Transverse colon (tissue), 4 donors: ENCODE results near the gene CGREF1. TPM values are rescaled to one million over a fixed set of nuclear protein-coding genes. Genes with fewer than 3 reads are reported as not detected.

ENCODE experiments used
- DNase-seq: peaks from one replicate; pipeline ENCODE4 v3.0.0-alpha.2; 2019
- H3K27ac ChIP-seq, 4 donors: fragments of 200-600 bp; sonication (generic); 2 replicates each; pipeline ENCODE4 v1.5.1; 2016 to 2018; ENCODE audit warnings: inconsistent platforms in 4 of 4
- H3K27me3 ChIP-seq: fragments of 200-600 bp; sonication (generic); 2 replicates; pipeline ENCODE4 v1.5.1; 2017; ENCODE audit warnings: inconsistent platforms
- H3K36me3 ChIP-seq, 4 donors: fragments of 200-600 bp; sonication (generic); 2 replicates each; pipeline ENCODE4 v1.5.1; 2017 to 2019; ENCODE audit warnings: inconsistent platforms in 4 of 4
- H3K4me1 ChIP-seq, 4 donors: fragments of 200-600 bp; sonication (generic); 2 replicates each; pipeline ENCODE4 v1.5.1; 2017 to 2020; ENCODE audit warnings: inconsistent platforms in 4 of 4
- H3K4me3 ChIP-seq, 4 donors: fragments of 200-600 bp; sonication (generic); 1 replicate in 1 of 4; 2 replicates in 3 of 4; pipeline versions ENCODE4 v1.5.1 to v1.6.1; 2017 to 2019; ENCODE audit warnings: inconsistent platforms in 4 of 4
- H3K9me3 ChIP-seq, 2 donors: fragments of 200-600 bp; sonication (generic); 2 replicates each; pipeline ENCODE4 v1.5.1; 2017 to 2019; ENCODE audit warnings: inconsistent platforms in 2 of 2
- EP300 ChIP-seq: sonication (generic); formaldehyde crosslinking; IDR thresholded peaks from one replicate; pipeline ENCODE4 v1.6.1; 2017; ENCODE audit warnings: antibody characterized with exemption, low read depth
- POLR2A ChIP-seq: fragments of 450-650 bp; IDR thresholded peaks from one replicate; pipeline ENCODE4 v1.6.1; 2016; ENCODE audit warnings: antibody characterized with exemption, mild to moderate bottlenecking, moderate library complexity
- POLR2AphosphoS5 ChIP-seq, 3 donors: sonication (generic); formaldehyde crosslinking; IDR thresholded peaks; one replicate each; pipeline ENCODE4 v1.6.1; 2016; ENCODE audit warnings: antibody characterized with exemption in 3 of 3
- WGBS, 2 donors: methylation state at CpG; one replicate each; pipeline ENCODE4 v1.1.5; 2018; ENCODE audit warnings: low coverage in 1 of 2; 5-methylcytosine and 5-hydroxymethylcytosine counted together
- in situ Hi-C, 4 donors: fragments of 200-750 bp; cut with MboI; loops; one replicate each; pipeline versions ENCODE4 v1.15.0 to v1.15.1; 2017; ENCODE audit warnings: low sequenced_read_pairs in 3 of 4, low pct_ligation_motif_present in 1 of 4, low pct_unique_long_range_greater_than_20kb in 1 of 4
- intact Hi-C: fragments of 100-400 bp; cut with DNase I; formaldehyde crosslinking; loops from one replicate; pipeline ENCODE4 v1.15.1; 2023; ENCODE audit warnings: low total_unique reads
- total RNA-seq, 4 donors: library from RNA; depleted of rRNA; stranded (reverse); fragments of >200 nt; gene quantifications; one replicate each; pipeline ENCODE4 v1.1.0, GENCODE V29; 2016
- TF ChIP-seq, protein P1 (sequence below), 5 experiments: fragments of 200-600 bp in 3 of 5; fragments of 450-650 bp in 2 of 5; sonication (generic) in 3 of 5; IDR thresholded peaks; 1 replicate in 2 of 5; 2 replicates in 3 of 5; pipeline ENCODE4 v1.5.1; 2016 to 2017; ENCODE audit warnings: antibody characterized with exemption in 5 of 5, inconsistent platforms in 3 of 5, mild to moderate bottlenecking in 2 of 5, moderate library complexity in 1 of 5

CGREF1 gene
- total RNA-seq, 4 donors from 2014 or later: 0.27 to 4.9 (median 1.1) TPM; not detected in 1

DNA sequence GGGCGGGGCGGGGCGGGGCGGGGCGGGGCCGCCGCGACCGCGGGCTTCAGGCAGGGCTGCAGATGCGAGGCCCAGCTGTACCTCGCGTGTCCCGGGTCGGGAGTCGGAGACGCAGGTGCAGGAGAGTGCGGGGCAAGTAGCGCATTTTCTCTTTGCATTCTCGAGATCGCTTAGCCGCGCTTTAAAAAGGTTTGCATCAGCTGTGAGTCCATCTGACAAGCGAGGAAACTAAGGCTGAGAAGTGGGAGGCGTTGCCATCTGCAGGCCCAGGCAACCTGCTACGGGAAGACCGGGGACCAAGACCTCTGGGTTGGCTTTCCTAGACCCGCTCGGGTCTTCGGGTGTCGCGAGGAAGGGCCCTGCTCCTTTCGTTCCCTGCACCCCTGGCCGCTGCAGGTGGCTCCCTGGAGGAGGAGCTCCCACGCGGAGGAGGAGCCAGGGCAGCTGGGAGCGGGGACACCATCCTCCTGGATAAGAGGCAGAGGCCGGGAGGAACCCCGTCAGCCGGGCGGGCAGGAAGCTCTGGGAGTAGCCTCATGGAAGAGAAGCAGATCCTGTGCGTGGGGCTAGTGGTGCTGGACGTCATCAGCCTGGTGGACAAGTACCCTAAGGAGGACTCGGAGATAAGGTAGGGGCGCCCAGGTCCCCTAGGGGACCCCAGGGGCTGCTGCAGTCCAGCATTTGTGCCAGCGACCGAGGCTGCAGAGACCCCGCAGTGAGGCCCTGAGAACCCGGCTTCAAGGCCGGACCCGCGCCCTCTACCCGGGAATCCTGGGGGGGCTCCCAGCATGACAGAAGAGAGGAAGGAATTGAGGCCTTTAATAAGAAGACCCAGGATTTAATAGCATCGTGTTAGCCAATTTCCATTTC, 32.0 kb downstream of the CGREF1 start, which contains the start of gene KHK:
TSS of gene KHK (plus strand) at position 49 of the 870 bp plus-strand sequence. CDS start at position 537, 488 bp downstream.
- Histone ChIP-seq H3K4me3 (peak within 1 kb of the TSS; percentile 35 to 72 (median 52)), H3K4me1 (peaks cover 18 to 43% (median 27%) of the 10 kb centered on the region in 4 donors), H3K27ac (peak within 1 kb of the TSS; percentile 92 to 94 (median 92)), H3K27me3 (no peaks in the 10 kb centered on the region), H3K36me3 (no peaks in the 10 kb centered on the region), H3K9me3 (no peaks in the 10 kb centered on the region)
- 19% methylated on average over 25 of the region's 54 CpGs; no CpG with 5 or more reads in 1 of the 2 donors for WGBS, 2 donors
- in situ Hi-C loops (loop anchor here (10.0 to 25.0 kb wide), 2 partner anchors 122 to 125 kb away; partner anchors contain the start of gene MAPRE3 (in 3 of the 4)), intact Hi-C loops (loop anchor here (5.0 kb wide), 2 partner anchors 35 to 55 kb away; partner anchors contain the start of genes AGBL5 and TMEM214)
- TF ChIP-seq EP300: no peak
- peak in 2 of 3 donors; percentile 27 to 35 for TF ChIP-seq POLR2AphosphoS5 (IDR thresholded peaks at IDR 0.05)
- no peak for TF ChIP-seq POLR2A
- TF ChIP-seq, protein P1, sequence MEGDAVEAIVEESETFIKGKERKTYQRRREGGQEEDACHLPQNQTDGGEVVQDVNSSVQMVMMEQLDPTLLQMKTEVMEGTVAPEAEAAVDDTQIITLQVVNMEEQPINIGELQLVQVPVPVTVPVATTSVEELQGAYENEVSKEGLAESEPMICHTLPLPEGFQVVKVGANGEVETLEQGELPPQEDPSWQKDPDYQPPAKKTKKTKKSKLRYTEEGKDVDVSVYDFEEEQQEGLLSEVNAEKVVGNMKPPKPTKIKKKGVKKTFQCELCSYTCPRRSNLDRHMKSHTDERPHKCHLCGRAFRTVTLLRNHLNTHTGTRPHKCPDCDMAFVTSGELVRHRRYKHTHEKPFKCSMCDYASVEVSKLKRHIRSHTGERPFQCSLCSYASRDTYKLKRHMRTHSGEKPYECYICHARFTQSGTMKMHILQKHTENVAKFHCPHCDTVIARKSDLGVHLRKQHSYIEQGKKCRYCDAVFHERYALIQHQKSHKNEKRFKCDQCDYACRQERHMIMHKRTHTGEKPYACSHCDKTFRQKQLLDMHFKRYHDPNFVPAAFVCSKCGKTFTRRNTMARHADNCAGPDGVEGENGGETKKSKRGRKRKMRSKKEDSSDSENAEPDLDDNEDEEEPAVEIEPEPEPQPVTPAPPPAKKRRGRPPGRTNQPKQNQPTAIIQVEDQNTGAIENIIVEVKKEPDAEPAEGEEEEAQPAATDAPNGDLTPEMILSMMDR (IDR thresholded peaks at IDR 0.05): no peak
- peak; percentile 77 for DNase-seq

DNA sequence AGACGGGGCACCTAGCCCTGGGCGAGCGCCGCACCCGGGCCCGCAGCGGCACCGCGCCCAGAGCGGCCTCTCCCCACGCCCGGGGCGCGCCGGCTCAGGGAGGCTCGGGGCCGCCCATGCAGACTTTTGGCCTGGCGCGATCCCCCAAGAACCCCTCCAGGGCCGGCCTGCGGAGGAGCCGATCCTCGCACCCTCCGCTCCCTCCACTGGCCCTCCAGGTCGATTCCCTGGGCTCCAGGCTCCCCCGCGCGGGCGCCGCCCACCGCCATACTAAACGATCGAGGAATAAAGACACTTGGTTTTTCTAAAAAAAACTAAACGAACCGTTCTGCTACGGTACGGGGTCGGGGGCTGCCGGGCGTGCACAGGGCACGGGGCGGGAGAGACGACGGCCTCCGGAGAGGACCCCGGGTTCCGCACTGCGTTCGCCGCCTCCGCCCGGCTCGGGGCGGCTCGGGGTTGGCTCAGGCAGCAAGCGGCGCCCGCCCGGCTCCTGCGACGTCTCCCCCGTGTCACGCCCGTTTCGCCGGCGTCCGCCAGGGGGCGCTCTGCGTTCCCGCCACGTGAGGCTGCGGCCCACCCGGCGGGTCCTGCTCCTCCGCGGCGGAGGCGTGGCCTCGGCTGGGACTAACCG, 32.7 kb downstream of the CGREF1 start:
- peak; percentile 97 for DNase-seq
- Histone ChIP-seq H3K27me3 (no peaks in the 10 kb centered on the region), H3K4me3 (peak overlapping the region; percentile 35 to 72 (median 52)), H3K9me3 (no peaks in the 10 kb centered on the region), H3K27ac (peak overlapping the region; percentile 92 to 94 (median 92)), H3K36me3 (no peaks in the 10 kb centered on the region), H3K4me1 (peaks cover 25 to 51% (median 35%) of the 10 kb centered on the region in 4 donors)
- 0% methylated on average over 65 of the region's 81 CpGs; no CpG with 5 or more reads in 1 of the 2 donors for WGBS, 2 donors
- intact Hi-C loops: loop anchor here (5.0 kb wide), 2 partner anchors 34 to 54 kb away; partner anchors contain the start of genes AGBL5 and TMEM214
- in situ Hi-C loops: loop anchor here (10.0 to 25.0 kb wide), 2 partner anchors 121 to 124 kb away; partner anchors contain the start of gene MAPRE3 (in 3 of the 4)
- TF ChIP-seq POLR2AphosphoS5 (IDR thresholded peaks at IDR 0.05) (peak; percentile 73 to 90 (median 88)), EP300 (no peak), POLR2A (peak; percentile 75)
- TF ChIP-seq, protein P1 (IDR thresholded peaks at IDR 0.05): peak; percentile 52 to 95 (median 89)

DNA sequence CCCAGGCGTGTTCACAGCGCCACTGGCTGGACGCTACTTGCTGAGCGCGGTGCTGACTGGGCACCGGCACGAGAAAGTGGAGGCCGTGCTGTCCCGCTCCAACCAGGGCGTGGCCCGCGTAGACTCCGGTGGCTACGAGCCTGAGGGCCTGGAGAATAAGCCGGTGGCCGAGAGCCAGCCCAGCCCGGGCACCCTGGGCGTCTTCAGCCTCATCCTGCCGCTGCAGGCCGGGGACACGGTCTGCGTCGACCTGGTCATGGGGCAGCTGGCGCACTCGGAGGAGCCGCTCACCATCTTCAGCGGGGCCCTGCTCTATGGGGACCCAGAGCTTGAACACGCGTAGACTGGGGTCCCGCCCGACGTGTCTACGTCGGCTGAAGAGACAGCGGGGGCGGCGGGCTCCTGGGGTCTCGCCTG, 33.2 kb downstream of the CGREF1 start:
- in situ Hi-C loops: loop anchor here (10.0 to 25.0 kb wide), 2 partner anchors 121 to 123 kb away; partner anchors contain the start of gene MAPRE3 (in 3 of the 4)

More for the DNA sequence above, 33.2 kb downstream of the CGREF1 start:
- Histone ChIP-seq H3K36me3 (no peaks in the 10 kb centered on the region), H3K4me1 (peaks cover 25 to 56% (median 36%) of the 10 kb centered on the region in 4 donors), H3K27me3 (no peaks in the 10 kb centered on the region), H3K9me3 (no peaks in the 10 kb centered on the region), H3K27ac (peak overlapping the region; percentile 92 to 94 (median 92)), H3K4me3 (peak overlapping the region; percentile 35 to 72 (median 52))
- 1% methylated on average over 33 of the region's 38 CpGs; no CpG with 5 or more reads in 1 of the 2 donors for WGBS, 2 donors
- intact Hi-C loops: loop anchor here (5.0 kb wide), 2 partner anchors 33 to 53 kb away; partner anchors contain the start of genes AGBL5 and TMEM214
- TF ChIP-seq, protein P1 (IDR thresholded peaks at IDR 0.05): peak in 3 of 5 experiments; percentile 15 to 37 (median 17)
- TF ChIP-seq EP300 (no peak), POLR2A (peak; percentile 8), POLR2AphosphoS5 (IDR thresholded peaks at IDR 0.05) (peak; percentile 34 to 66 (median 64))
- peak; percentile 84 for DNase-seq
